Measurements from ENCODE around the gene TAF4B.
A peak's percentile ranks its signal among the peaks of the same experiment; 100 is the strongest.

Gene TAF4B

DNA sequence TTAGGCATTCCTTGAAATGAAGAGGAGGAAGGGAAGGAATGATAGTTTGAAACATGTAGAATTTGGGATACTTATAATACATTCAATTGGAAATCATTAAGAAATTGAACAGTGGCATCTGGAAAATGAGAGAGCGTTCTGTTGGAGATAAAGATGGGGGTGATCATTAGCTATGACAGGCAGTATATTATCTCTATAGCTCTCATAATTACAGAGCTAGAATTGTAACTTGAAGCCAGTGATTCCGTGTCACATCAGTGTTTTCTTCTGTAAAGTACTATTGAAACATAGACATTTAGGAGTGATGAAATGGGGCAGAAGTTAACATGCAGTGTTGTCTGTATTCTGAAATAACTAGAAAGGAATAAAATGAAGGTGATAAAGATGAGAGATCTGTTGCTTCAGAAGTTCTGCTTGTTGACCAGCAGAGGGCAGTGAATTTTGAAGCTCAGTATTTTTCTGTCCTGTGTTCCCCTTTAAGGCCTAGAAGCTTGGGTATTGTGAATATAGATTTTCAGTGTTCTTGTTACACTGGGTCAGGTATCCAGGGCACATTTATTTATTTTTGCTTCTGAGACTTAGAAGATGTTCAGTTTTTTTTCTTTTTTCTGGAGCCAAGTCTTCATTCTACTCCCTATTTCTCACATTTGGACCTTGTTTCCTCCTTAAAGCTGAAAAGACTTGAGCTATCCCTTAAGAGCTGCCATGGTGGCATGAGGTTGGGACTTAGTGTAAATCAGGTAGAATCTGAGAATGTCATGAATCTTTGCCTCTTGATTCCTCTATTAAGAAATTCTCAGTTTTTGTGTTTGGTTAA, 157.4 kb downstream of the TAF4B start:
- peak; percentile 67 for DNase-seq

DNA sequence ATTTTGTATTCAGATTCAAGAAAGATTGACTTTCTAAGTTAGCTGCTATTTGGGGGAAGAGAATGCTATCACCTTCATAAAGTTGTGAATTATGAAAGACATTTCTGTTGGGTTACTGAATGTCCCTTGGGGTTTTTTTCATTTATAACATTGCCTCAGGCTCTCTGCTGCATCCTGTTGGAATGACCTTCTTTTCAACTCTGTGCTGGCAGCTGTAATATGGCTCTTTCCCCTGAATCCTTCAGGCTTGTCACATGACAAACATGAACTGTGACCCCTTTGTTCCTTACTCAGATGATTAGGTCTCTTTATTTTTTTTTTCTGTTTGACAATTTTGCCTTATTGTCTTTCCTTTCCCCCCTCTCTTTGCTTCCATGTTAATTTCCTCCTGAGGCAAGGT, 159.8 kb downstream of the TAF4B start:
- peak; percentile 72 for DNase-seq

DNA sequence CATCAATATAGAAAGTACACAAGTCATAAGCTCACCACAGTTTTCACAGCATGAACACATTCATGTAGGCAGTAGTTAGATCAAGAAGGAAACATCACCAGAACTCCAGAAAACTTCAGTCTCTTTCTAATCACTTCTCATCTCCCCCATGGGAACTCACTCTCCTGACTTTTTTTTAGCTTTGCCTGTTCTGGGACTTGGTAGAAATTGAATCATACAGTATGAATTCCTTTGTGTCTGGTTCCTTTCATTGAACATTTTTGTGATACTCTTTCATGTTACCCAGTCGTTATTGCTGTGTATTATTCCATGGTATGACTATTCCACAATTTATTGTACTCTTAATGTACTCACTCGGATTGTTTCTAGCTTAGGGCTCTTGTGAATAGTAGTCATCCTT, 160.2 kb downstream of the TAF4B start:
- DNase-seq, result peak; percentile 66

DNA sequence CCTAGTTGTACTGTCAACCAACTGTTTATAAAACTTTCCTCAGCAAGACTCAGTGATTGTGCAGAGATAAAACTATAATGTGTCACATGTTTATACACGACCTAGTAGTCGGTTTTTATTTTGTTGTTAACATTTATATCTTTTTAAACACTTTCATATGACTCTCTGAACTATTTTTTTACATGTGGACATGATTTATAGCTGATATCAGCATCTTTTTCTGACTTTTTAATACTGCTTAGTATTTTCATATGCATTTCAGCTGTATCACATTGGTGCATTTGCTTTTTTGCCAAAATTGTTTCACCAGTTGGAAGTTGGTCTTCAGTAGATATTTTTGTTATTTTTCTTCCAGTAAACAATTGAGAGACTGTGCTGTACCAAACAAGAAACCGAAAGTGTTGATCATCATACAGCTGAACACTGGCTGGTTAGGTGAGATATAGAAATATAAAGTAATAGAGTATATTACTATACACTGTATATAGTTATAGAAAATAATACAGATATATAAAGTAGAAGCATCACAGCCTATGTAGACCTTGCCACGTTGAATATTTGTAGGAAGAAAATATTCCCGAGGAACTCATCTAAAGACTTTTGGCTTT, 167.9 kb downstream of the TAF4B start:
- no peak for DNase-seq

DNA sequence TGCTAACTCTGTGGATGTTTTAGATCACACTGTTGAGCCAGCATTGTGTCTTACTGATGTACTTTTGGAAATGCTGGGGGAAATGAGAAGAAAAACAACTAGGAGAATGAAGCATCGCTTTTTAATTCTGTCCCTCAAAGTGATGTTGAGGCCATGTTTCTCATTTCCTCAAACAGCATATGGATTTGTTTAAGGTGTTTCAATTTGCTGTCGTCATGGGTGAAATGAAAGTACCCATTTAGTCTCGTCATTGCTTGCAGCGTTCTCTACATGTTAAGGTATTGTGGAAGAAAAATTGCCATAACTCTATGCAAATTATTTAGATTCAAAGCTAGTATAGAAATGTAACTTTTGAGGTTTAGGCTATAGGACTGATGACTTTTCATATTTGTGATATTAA, 170.8 kb downstream of the TAF4B start:
- DNase-seq, result no peak

DNA sequence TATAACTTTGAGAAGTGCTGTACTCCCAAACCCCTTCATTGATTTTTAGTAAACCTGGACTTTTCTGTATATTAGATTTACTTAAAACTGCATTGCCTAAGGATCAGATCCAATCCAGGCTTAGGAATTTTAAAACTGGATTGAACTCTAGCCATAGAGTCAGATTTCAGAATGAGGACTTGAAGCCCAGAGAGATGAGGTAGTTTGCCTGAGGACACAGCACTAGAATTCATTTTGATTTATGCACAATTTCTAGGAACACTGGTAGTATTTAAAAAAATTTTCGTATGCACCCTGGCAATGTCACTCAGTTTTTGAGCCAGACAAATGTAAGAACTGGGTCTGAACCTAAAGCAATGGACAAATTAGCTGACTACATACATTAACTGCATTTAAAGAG, 177.2 kb downstream of the TAF4B start:
- DNase-seq, result no peak

DNA sequence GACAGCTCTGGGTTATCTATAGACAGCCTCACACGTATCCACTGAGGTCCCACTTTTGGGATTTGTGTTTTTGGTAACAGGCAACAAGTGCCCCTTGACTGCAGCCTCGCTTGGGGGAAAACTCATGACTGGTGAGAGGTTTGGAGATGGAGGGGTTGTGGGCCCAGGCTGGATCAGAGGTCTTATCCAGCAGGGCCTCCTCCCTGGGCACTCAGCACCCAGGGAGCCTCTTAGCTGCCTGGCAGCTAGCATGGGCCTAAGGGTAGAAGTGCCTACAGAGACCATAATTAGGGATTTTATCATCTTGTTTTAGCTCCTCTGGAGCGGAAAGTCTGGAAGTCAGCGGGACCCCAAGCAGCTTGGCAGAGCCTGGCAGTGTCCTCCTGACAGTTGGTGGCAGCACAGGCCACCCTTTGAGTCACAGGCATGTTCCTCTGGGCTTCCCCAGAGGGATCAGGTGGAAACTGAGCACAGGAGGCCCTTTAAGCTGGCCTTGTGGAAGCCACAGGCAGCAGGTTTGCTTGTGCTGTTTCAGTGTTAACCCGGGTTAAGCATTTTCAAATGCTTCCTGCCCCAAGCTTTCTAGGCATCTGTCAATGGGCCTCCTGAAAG, 179.1 kb downstream of the TAF4B start:
- DNase-seq, result peak; percentile 61

DNA sequence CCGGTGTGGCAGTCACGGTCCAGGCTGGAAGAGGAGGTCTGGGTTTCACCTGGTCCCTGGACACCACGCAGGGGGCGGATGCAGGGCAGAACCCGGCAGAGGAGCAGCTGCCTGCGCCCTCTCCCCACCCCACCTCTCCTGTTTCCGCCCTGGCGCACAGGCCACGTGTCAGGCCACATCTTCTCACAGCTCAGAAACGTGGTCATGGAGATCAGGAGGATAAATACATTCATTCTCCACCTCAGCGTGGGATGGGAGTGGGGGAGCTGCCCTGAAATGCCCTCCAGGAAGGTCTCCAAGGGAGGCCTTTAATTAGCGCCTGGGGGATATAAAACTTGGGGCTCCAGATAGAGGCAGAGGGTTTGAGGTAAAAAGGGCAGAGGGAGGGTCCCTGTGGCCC, 180.1 kb downstream of the TAF4B start:
- DNase-seq, result no peak

DNA sequence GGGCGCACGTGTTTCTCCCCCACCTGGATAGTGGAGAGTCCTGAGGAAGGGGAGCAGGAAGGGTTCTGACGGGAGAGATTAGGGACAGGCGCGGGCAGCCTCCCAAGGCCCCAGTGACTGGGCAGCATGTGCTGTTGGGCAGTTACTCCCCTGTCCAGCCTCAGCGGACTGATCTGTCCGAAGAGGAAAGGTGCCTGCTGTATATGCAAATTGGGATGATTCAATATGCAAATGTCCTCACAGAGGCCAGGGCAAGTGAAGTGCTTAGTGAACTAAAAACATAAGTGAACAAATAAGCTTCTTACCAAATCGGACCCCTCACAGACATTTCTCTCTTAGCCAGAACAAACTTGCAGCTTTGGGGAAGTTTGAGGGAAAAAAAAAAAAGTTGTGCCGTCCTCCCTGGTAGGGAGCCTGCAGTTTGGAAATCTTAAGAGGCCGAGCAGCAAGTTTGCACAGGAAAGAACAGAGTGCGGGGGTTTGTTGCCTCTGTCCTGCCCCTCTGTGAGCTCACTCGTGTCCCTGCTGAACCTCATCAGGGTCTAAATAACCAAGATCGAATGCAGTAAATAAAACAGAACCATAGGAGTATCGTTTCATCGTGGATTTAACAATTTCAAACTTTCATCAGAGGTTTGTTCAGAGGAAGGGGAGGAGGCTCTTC, 180.7 kb downstream of the TAF4B start:
- no peak for DNase-seq

DNA sequence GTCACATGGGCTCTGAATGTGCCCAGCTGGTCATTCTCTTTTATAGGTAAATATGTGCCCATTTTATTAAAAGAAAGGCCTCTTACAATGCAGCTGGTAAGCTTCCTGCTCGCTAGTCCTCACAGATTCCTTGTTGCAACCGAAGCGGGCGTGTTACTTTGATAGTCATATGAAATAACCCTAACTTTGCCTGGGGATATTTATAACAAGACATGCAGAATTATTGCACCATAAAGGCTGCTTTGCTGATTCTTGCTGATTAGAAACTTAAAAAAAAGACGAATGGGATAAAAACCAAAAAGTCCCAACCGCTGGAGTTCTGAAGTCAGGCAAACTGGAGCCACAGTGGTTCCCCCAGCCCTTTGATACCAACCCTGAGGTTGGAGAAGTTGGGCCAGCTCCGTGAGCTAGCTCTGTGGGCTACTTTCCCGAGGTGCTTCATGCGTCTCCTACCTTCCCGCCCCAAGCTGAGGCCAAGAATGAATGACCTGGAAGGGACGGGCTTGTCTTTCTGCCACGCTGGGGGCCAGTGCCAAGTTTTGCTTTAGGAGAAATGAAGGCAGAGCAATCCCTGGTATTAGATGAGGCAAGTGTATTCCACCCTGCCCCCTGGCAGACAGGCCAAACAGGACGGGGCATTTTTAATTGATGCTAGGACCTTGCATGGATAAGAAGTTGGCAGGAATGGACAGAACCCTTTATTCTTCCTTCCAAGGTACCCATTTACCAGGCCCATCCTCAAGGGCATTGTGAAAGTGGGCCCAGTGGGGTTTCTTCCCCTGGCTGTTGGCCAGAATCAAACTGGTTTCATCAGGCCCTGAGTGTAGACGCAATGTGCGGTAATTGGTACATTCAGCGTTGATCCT, 181.7 kb downstream of the TAF4B start:
- no peak for DNase-seq

DNA sequence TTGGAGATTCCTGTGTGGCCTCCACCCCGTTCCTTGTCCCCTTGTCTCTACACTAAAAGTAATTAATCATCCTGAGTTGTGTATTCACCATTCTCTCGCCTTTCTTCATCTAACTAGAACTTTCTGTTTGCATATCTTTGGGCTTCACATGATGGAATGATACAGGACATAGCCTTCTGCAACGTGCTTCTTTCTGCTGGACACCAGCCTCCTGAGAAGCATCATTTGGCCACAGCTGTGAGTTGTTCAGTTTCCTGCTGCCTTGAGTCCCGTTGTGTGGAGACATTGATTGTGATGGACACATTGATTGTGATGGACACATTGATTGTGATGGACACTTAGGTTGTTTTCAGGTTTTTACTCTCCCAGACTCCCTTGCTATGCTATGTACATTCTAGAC, 182.8 kb downstream of the TAF4B start:
- no peak for DNase-seq

DNA sequence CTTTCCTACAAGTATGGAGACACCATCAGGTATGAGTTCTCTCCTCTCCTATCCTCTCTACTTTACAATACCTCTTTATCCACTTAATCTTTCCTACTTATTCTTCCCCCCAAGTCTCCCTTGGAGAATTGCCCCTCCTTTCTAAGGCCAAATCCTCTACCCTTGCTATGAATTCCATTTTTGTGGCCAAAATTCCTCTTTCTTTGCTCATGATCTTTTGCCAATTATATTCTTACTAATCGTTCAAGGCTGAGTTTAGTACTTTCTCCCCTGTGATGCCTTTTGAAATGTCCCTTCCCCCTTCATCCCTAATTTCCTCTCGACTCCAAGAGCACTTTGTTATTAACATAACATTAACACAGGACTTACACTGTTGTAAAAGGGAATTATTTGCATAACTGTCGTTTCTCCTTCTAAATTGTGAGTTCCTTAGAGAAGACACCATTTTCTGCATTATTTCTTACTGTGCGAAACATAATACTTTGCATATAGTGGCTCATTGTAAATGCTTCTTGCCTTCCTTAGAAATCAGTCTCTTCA, 188.7 kb downstream of the TAF4B start:
- DNase-seq, result peak; percentile 76

DNA sequence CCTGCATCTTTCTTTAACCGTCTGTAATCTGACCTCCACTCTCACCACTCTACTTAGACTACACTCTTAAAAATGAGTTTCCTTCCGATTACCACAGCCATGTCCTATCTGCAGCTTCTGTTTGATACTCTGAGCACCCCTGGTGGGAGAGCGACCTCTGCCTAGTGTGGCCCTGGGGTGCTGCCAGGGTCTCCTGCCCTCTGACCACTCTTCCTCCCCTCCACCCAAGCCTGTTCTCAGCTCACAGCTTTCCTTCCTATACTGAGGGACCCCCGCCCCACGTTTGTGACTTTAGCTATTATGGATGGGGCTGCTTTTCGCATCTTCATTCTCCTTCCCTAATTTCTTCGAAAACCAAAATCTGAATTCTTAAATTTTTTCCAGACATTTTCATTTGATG, 189.4 kb downstream of the TAF4B start:
- DNase-seq, result no peak

DNA sequence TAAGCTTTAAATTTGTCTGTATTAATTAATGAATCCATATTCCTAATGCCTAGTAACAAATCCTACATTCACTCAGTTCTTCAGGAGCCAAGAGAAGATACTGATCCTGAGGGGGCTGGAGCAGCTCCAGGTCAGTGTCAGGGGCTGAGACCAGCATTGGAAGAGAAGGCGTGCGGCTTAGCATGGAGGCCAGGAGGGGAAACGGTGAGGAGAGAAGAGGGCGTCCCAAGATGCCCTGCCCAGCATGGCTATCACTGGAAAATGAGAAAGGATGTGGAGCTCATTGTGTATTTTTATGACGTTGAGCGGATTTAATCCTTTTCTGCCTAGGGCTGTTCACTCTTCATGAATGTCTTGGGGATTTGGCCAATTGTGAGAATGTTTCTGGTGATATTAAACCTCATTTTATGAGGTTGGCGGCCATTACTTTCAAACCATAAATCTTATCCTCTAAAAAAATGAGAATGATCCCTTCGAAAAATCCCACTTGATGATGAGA, 190.5 kb downstream of the TAF4B start:
- no peak for DNase-seq

DNA sequence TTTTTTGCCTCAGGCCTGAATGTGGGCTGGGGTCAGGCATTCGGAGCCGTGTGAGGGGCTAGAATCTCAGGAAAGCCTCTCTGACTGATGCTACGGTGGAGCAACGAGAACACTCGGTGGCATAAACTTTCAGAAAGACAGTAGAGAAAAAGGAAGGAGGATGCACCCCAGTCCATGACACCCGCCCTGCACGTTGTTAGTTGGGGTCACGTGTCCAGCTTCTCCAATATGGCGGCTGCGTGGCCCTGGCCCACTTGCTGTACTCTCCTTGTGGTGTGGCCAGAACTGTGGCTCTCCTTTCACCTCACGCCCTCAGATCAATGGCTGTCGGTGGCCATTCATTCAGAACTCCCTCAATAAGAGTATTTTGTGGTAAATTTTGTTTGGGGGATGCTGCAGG, 190.9 kb downstream of the TAF4B start:
- DNase-seq, result no peak

DNA sequence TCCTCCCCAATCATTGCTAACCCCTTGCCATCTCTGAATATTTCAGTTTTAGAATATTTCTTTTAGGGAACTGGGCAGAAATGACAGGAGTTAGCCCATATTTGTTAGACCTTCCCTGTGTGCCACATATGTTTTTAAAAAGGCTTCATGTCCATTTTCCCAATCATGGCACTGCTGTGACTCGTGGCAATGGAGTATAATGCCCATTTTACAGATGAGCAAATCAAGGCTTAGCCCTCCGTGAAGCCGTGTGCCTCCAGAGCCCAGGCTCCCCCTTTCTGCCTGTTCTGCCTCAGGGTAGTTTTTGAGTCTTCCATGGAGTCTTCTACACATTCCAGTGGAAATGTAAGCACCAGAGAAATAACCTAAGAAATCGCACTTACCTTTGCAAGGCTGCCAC, 192.0 kb downstream of the TAF4B start:
- DNase-seq, result no peak

DNA sequence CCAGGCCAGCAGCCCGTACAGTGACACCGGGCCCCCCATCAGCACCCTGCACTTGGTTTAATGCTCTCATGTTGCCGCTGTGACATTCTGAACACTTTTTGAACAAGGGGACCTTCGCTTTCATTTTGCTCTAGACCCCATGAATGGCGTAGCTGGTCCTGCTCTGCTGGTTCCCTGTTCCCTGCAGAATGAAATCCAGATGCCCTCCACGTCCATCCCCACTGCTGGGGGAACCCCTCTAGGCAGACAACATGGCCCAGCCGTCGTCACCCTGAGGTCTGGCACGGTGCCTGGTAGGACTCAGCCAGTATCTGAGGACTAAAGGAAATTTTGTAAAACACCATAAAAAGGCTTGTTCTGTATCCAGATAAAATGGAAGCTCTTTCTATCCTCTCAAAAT, 193.5 kb downstream of the TAF4B start:
- DNase-seq, result peak; percentile 47

DNA sequence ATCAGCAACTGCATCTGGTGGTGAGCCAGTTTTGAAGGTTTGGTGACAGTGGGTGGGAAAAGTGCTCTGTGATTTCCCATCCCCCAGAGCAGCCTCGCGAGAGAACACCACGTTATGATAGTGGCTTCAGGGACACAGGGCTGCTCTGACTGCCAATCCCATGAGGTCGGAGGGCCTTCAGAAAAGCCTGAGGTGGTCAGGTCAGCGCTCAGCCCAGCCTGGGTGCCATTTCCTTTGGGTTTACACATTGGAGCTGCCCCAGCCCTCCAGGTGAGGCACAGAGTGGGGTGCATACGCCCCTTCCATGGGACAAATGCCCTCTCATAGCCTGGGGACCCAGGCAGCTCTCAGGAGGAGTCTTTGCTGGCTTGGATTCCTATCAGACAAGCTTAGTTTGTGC, 195.3 kb downstream of the TAF4B start:
- no peak for DNase-seq

DNA sequence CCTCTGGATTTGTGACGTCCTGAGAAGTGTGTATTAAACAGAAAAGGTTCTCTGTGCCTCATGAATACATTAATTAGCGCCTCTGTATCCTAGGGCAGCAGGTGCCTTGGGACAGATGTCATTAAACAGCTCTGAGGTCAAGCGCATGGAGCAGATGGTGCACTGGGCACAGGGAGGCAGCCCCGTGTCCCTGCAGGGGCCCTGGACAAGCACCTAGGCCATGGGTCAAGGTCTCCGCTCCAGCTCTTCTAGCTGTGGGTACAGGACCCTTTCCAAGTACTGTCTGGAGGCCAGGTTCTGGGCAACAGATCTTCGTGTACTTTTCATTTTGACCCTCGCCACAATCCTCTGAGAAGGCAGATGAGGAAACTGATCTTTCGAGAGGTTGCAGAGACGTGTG, 195.7 kb downstream of the TAF4B start:
- DNase-seq, result no peak

DNA sequence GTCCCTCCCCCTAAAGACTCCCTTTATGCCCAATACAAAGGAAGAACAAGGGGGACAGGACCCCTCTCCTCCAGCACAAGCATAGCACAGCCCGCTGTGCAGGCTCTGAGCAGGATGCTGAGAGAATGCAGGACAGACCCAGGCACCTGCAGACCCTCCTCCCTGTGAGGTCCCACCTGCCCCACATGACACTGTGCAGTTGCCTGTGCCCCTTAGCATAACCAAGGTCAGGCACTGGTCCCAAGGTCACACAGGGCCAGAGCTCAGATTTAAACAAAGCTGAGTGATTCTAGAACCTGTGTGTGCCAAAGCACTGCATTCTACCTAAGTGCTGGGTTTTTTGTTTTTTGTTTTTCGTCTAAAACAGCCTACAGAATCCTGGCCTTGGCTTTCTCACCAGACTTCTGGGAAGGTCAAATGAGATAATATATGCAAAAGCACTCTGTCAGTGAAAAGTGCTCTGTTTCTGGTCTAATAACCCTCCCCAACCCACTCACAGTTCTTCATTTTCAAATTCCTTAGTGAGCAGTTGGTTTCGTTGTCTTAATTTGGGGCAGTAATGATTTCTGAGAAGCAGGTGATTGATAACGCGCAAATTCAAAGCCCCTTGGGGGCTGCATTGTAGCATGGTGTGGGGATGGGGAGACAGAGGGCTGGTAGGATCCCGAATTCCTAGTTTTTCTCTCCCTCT, 196.4 kb downstream of the TAF4B start:
- DNase-seq, result no peak

DNA sequence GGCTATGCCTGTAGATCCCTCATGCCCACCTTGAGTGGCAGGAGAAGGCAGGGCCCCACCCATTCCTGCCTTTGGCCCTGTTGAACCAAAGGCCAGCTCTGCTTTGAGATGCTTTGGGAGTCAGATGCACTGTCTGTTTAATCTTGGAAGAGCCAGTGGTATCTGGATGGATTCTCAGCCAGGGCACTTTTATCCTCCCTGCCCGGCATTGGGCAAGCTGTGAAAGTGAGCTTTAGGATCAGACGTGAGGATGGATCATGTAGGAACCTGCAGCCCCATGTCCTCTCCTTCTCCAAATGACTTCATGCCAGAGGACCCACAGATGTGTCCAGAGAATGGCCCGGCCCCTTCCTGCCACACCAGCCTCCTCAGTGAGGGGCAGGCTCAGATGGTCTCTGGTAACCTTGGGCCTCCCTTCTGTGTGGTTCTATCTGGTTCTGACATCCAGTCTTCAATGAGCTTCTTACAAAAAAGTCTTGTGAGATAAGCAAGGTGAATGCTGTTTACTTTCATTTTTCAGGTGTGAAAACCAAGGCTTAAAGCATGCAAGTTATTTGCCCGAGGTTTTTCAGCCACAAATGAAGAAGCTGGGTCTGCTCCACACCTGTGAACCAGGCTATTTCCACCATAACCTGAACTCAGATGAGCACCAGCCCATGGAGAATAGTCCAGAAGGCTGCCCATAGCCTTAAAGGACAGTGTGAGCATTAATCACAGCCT, 198.3 kb downstream of the TAF4B start:
- DNase-seq, result no peak
